ENCODE measurements around the gene TPTE.
"Not testable (repeated sequence)": the region's sequence is repeated elsewhere in the genome, so short reads cannot be mapped to it uniquely, and the experiment has no call there.

TPTE gene

GRCh38 chr21:10521091-10521598 is at the start of gene TPTE:
TSS of gene TPTE (plus strand) at chr21:10521583. CDS start at chr21:10538724, 17,141 bp downstream.
- no peak for DNase-seq

DNA sequence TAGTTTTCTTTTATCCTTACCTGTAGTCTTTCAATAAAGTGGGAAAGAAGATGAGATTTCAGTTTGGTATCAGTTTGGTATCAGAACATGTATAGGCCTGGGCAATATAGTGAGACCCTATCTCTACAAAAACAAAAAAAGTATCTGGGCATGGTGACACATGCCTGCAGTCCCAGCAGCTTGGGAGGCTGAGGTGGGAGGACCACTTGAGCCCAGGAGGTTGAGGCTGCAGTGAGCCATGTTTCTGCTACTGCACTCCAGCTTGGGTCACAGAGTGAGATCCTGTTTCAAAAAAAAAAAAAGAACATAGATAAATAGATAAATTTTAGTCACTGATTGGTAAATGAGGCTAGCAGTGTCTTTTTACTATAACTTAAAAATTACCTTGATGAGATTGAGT is 49.4 kb upstream of the TPTE start:
- DNase-seq: not testable (repeated sequence)

- DNase-seq: not testable (repeated sequence)
Measured at GRCh38 chr21:10477794-10478193, 43.6 kb upstream of the TPTE start.

- DNase-seq: not testable (repeated sequence)
Measured at GRCh38 chr21:10479875-10480274, 41.5 kb upstream of the TPTE start.

GRCh38 chr21:10484864-10485263 is 36.5 kb upstream of the TPTE start:
- DNase-seq: not testable (repeated sequence)

GRCh38 chr21:10490453-10490852 is 30.9 kb upstream of the TPTE start:
- DNase-seq: not testable (repeated sequence)

- DNase-seq: no peak
Measured at GRCh38 chr21:10511116-10511515, 10.3 kb upstream of the TPTE start.

DNA sequence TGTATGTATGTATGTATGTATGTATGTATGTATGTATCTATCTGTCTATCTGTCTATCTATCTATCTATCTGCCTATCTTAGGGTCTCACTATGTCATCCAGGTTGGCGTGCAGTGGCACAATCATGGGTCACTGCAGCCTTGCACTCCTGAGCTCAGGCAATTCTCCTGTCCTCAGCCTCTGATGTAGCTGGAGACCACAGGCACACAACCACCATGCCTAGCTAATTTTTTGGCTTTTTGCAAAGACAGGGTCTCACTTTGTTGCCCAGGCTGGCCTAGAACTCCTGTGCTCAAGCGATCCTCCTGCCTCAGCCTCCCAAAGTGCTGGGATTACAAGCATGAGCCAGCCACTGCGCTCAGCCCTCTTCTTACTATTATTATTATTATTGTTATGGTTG is 4.5 kb upstream of the TPTE start:
- not testable (repeated sequence) for DNase-seq

- DNase-seq: not testable (repeated sequence)
Measured at GRCh38 chr21:10517904-10518303, 3.5 kb upstream of the TPTE start.

DNA sequence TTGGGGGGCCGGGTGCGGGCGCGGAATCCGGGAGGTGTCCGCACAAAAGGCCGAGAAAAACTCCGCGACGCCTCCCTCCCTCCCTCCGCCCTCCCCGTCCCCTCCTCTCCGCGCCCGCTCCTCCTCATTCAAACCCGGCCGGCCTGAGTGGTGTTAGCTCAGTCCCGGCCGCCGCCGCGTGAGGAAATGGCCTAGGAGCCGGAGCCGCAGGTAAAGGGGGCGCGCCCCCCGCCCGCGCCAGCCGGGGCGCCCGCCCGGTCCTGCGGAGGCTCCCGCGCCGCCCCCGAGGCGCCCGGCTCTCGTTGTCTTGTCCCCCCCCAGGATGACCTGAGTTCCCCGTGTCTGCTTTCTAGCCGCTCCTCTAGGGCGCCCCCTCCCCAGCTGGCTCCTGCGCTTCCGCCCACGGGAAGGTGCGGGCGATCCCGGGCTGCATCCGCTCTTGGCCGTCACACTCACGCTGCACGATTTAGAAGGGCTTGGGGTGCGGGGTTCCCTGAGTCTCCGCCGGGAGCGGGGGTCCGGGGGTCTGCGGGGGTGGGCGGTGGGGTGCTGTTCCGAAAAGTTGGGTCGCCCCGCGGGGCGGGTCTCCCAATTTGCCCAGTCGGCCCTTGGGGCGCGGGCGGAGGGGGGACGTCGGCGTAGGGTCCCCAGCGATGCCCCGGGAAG is 585 bp downstream of the TPTE start:
- DNase-seq: not testable (repeated sequence)

- no peak for DNase-seq
Measured at GRCh38 chr21:10539956-10540355, 18.6 kb downstream of the TPTE start.

DNA sequence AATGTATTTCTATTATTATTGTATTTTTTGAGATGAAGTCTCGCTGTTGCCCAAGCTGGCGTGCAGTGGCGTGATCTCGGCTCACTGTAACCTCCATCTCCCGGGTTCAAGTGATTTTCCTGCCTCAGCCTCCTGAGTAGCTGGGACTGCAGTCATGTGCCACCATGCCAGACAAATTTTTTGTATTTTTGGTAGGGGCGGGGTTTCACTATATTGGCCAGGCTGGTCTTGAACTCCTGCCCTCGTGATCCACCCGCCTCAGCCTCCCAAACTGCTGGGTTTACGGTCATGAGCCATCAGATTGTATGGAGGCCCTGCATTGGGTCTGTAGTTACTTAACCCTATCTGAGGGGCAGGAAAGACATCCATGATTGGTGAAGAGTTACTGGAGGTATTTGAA is 23.0 kb downstream of the TPTE start:
- not testable (repeated sequence) for DNase-seq

GRCh38 chr21:10547868-10548267 is 26.5 kb downstream of the TPTE start:
- DNase-seq: not testable (repeated sequence)

- not testable (repeated sequence) for DNase-seq
Measured at GRCh38 chr21:10548331-10548954, 27.1 kb downstream of the TPTE start.

- not testable (repeated sequence) for DNase-seq
Measured at GRCh38 chr21:10570803-10571202, 49.4 kb downstream of the TPTE start.

DNA sequence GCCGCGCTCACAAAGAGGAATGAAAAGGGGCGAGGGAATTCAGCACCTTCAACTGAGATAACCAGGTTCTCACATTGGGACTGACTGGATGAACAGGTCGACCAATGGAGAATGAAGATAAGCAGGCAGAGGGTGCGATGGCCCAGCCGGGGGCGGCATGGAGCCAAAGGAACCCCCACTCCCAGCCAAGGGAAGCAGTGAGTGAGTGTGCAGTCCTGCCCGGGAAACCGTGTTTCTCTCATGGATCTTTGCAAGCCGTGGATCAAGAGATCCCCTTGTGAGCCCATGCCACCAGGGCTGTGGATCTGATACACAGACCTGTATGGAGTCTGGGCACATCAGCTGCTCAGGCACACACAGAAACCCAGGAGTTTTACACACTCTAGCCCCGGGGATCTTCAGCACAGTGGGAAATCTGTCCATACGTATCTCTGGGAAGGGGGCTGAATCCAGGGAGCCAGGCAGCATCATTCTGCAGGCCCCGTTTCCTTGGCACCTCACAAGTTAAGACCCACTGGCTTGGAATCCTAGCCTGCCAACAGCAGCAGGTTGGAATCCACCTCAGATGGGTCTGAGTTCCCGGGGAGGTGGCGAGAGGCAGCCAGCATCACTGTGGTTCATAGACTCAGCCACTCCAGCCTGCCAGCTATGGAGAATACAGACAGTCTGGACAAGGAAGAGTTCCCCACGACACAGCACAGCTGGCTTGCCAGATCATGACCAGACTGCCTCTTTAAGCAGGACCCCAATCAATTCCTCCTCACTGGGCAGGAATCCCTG is 53.3 kb downstream of the TPTE start:
- not testable (repeated sequence) for DNase-seq

- no peak for DNase-seq
Measured at GRCh38 chr21:10575311-10575667, 53.9 kb downstream of the TPTE start.

GRCh38 chr21:10578910-10579309 is 57.5 kb downstream of the TPTE start:
- DNase-seq: not testable (repeated sequence)

DNA sequence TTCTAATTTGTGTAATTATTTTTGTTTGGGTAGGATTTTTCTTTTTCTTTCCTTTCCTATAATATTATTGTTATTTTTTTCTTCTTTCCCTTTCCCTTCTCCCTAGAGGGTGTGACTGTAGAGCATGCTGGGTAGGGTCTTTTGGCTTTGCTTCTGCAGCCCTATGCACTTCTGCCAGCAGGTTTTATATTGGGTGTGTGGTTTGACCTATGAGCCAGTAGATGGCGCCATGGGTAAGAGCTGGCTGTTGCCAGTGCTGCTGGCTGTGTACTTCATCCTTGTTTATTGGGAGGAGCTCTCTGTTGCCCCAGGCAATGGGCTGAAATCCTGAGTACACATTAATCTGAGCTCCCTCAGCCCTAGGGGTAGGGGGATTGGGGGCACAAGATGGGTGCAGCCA is 67.7 kb downstream of the TPTE start:
- not testable (repeated sequence) for DNase-seq

DNA sequence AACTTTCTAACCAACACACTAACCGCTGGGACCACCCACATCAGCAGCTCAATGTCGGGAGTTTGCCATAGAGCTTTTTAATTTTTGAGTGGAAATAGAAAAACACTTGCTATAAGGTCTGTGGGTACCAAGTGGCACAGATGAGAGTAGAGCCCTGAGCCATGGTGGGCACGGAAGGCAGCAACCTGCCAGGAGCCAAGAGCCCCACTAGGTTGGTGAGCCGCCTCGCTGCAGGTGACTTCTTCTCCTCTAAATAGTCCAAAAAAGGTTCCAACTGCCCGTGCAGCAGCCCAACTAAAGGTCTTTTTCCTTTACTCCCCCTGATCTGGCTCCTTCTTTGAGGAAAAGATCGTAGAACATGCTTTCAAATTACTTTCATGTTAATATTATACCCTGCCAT is 85.7 kb downstream of the TPTE start:
- not testable (repeated sequence) for DNase-seq

DNA sequence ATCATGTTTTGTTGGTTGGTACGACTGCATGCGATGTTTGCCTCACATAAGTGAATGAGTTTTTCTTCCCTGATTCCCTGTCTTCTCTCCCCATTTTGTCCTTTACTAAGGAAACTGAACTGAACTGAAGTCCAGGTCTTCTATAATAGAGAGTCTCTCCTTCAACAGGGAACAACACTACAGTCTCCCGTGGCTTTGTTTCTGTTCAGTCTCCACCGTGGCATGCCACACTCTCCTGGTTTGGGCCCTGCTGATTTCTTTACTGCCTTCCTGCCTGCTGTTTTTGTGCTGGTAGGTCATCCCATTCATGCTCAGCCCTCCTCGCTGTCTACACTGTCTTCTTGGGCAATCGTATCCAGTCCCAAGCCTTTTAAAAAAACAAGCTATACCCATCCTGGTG is 92.9 kb downstream of the TPTE start:
- not testable (repeated sequence) for DNase-seq

DNA sequence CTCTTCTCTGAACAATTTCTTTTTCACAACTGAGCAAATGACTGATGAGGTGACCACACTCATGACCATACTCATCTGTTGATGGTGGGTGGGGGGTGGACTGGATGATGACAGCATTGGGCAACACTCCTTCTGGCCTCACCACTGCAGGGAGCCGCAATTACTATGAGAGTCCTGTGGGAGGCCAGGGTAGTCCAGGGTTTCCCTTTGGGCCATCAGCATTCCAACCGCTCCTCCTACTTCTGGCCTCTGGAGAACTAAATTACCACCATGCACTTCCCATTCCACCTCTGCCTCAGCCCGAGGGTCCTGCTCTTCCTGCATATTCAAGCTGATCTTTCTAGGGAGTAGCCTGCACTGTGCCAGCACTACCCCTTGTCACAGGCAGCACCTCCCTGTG is 94.7 kb downstream of the TPTE start:
- DNase-seq: not testable (repeated sequence)

GRCh38 chr21:10616535-10616934 is 95.2 kb downstream of the TPTE start:
- no peak for DNase-seq

Data from DMS79 (cell line).